Activated CD8-positive, alpha-beta memory T cell treated with anti-CD3 and anti-CD28 coated beads, Interleukin-2, amount 10 ng/mL, durations not matched to agents 7 days and 5 days (primary cell): Measurements from ENCODE around the gene PRPH2. TPM values are rescaled to one million over a fixed set of nuclear protein-coding genes. Genes with fewer than 3 reads are reported as not detected.

ENCODE experiments used
- ATAC-seq: fragments of 150-1000 bp; cut with Tn5 transposase; one replicate; pipeline ENCODE4 v1.10.0; 2021; ENCODE audit warnings: moderate library complexity
- CTCF ChIA-PET: fragments of 350-600 bp; sonication (Branson Sonifier 250); formaldehyde crosslinking; loops from one replicate; lab custom pipeline; 2021; ENCODE audit warnings: antibody characterized with exemption; lab: Charles Lee
- DNase-seq: peaks from one replicate; pipeline ENCODE4 v3.0.0-alpha.2; 2020
- H3K27ac Mint-ChIP-seq: one replicate; pipeline ENCODE4 v1.8.0; 2021; ENCODE audit warnings: mild to moderate bottlenecking, mixed read lengths
- H3K27me3 Mint-ChIP-seq: one replicate; pipeline ENCODE4 v1.8.0; 2021; ENCODE audit warnings: mixed read lengths
- H3K36me3 Mint-ChIP-seq: one replicate; pipeline ENCODE4 v1.8.0; 2021; ENCODE audit warnings: mild to moderate bottlenecking, mixed read lengths
- H3K4me1 Mint-ChIP-seq: one replicate; pipeline ENCODE4 v1.8.0; 2021; ENCODE audit warnings: mixed read lengths
- H3K4me3 Mint-ChIP-seq: one replicate; pipeline ENCODE4 v1.8.0; 2021; ENCODE audit warnings: mild to moderate bottlenecking, moderate library complexity, mixed read lengths
- H3K9me3 Mint-ChIP-seq: one replicate; pipeline ENCODE4 v1.8.0; 2022; ENCODE audit warnings: low read depth, mixed read lengths
- total RNA-seq, 2 experiments: library from RNA; stranded (reverse); gene quantifications; one replicate each; pipeline ENCODE4 v1.2.3, GENCODE V29; 2021

Gene PRPH2, protein sequence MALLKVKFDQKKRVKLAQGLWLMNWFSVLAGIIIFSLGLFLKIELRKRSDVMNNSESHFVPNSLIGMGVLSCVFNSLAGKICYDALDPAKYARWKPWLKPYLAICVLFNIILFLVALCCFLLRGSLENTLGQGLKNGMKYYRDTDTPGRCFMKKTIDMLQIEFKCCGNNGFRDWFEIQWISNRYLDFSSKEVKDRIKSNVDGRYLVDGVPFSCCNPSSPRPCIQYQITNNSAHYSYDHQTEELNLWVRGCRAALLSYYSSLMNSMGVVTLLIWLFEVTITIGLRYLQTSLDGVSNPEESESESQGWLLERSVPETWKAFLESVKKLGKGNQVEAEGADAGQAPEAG
- under 1 TPM in 1 of 2 experiments, not detected in 1; 0.07 TPM for total RNA-seq

GRCh38 chr6:42722497-42722896, at the start of gene PRPH2:
TSS of gene PRPH2 (minus strand) at chr6:42722597. CDS start at chr6:42722334, 263 bp downstream.
- Mint-ChIP-seq H3K4me3 (no peak within 1 kb of the TSS), H3K4me1 (peaks cover 17% of the 10 kb centered on the region), H3K9me3 (no peaks in the 10 kb centered on the region), H3K27me3 (peaks cover 3% of the 10 kb centered on the region), H3K27ac (no peak within 1 kb of the TSS), H3K36me3 (no peaks in the 10 kb centered on the region)
- ATAC-seq (no peak), DNase-seq (no peak)
- CTCF ChIA-PET: interaction anchor here (1.0 kb wide), 1 partner anchor 175 kb away, joined by 3 read pairs; no protein-coding TSS in a partner anchor

GRCh38 chr6:42771741-42772100, 49.3 kb upstream of the PRPH2 start:
- CTCF ChIA-PET: interaction anchor here (0.6 to 7.1 kb wide), 8 partner anchors 10 to 668 kb away, joined by 3 to 42 read pairs (median 4); partner anchors contain the start of genes BICRAL, RPL7L1 and TBCC
- peak; percentile 67 for DNase-seq
- Mint-ChIP-seq H3K27me3 (no peaks in the 10 kb centered on the region), H3K4me1 (peaks cover 55% of the 10 kb centered on the region), H3K4me3 (peak overlapping the region; percentile 56), H3K36me3 (peaks cover 7% of the 10 kb centered on the region), H3K27ac (peak overlapping the region; percentile 100), H3K9me3 (no peaks in the 10 kb centered on the region)
- ATAC-seq: peak; percentile 24

DNA sequence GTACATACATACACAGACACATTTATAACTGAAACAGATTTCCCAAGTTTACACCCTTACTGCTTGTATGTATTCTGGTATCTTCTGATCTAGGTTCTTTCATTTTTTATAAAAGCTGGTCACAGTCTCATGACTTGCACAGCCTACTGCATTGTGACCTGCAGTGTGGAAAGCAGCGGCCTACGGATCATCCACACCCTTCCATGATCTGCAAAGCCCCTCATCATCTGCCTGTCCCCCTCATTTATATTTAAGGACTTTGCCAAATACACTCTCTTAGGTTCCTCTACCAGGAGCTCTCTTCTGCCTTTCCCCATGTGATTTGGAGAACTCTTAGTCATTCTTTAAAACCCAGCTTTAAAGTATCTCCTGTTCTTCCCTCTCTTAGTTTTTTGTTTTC, 47.4 kb upstream of the PRPH2 start:
- Mint-ChIP-seq H3K36me3 (peaks cover 12% of the 10 kb centered on the region), H3K4me1 (peaks cover 44% of the 10 kb centered on the region), H3K27me3 (no peaks in the 10 kb centered on the region), H3K27ac (peak overlapping the region; percentile 61), H3K9me3 (no peaks in the 10 kb centered on the region), H3K4me3 (no peak overlapping the region)
- ATAC-seq: no peak
- CTCF ChIA-PET: interaction anchor here (1.3 to 7.1 kb wide), 3 partner anchors 12 to 44 kb away, joined by 3 to 42 read pairs (median 37); partner anchors contain the start of genes BICRAL and TBCC
- no peak for DNase-seq

GRCh38 chr6:42769051-42769450, 46.7 kb upstream of the PRPH2 start:
- DNase-seq (no peak), ATAC-seq (no peak)
- Mint-ChIP-seq H3K36me3 (peaks cover 12% of the 10 kb centered on the region), H3K27me3 (no peaks in the 10 kb centered on the region), H3K4me3 (no peak overlapping the region), H3K27ac (no peak overlapping the region), H3K4me1 (peaks cover 36% of the 10 kb centered on the region), H3K9me3 (no peaks in the 10 kb centered on the region)
- CTCF ChIA-PET: interaction anchor here (0.8 to 7.1 kb wide), 4 partner anchors 11 to 23 kb away, joined by 3 to 42 read pairs (median 22); partner anchors contain the start of genes BICRAL and TBCC

DNA sequence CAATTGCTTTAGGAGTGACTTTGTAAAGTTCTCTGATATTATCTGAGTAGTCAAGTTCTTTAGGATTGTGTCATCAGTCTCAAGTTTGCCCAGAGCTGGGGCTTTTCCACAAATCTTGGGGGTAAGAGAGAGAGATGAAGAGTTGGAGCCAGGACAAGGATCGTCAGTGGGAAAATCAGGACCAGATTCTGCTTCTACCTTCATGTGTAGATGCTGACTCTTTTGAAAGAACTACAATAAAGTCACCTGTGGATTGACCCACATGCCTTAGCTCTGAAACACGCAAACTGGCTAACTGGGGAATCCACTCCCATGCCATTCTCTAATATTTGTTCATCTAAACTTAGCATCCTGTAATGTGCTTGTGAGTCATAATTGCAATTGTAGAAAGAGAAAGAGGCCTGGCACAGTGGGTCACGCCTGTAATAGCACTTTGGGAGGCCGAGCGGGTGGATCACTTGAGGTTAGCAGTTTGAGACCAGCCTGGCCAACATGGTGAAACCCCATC, 43.8 kb upstream of the PRPH2 start:
- ATAC-seq: no peak
- DNase-seq: no peak
- CTCF ChIA-PET: no interaction called here
- no peak overlapping the region for H3K27ac Mint-ChIP-seq
- H3K27me3 Mint-ChIP-seq: no peaks in the 10 kb centered on the region
- H3K4me3 Mint-ChIP-seq: no peak overlapping the region
- no peaks in the 10 kb centered on the region for H3K9me3 Mint-ChIP-seq
- peaks cover 19% of the 10 kb centered on the region for H3K4me1 Mint-ChIP-seq
- H3K36me3 Mint-ChIP-seq: peaks cover 15% of the 10 kb centered on the region

DNA sequence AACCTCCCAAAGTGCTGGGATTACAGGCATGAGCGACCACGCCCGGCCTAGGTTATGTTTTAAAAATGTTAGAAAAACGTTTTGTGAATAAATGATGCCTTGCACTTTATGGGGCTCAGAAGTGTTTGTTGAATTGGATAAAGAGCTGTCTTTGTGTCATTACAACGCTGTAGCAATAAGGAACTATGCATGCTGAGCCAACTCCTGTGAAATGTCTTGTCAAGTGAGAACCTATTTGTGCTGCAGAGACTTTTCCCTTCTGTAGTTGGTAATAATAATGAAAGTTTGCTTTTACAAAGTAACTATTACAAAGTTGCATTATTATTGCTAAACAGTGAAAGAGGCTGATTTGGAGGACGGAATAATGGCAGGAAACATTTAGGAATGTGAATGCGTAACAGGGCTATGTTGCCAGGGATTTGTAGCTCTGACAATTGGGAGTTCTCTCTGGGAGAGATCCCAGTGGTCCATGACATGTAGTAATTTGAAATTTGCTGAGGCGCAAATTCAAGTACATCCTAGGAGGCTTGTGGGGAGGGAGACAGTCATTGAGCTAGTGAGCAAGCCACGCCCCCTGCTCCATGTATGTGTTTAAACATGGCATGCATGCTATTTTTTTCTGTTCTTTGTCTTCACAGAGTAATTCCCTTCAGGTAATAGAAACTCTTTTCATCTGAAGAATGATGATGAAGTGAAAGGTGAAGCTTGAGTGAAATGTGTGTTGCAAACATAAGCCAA, 42.7 kb upstream of the PRPH2 start:
- ATAC-seq (no peak), DNase-seq (no peak)
- CTCF ChIA-PET: interaction anchor here (1.2 kb wide), 1 partner anchor 9 kb away, joined by 3 read pairs; no protein-coding TSS in a partner anchor
- H3K27ac Mint-ChIP-seq: no peak overlapping the region
- no peak overlapping the region for H3K4me3 Mint-ChIP-seq
- H3K27me3 Mint-ChIP-seq: no peaks in the 10 kb centered on the region
- H3K4me1 Mint-ChIP-seq: peaks cover 9% of the 10 kb centered on the region
- H3K9me3 Mint-ChIP-seq: no peaks in the 10 kb centered on the region
- peaks cover 13% of the 10 kb centered on the region for H3K36me3 Mint-ChIP-seq

- no peak overlapping the region for H3K27ac Mint-ChIP-seq
- H3K9me3 Mint-ChIP-seq: no peaks in the 10 kb centered on the region
- DNase-seq: no peak
- peaks cover 6% of the 10 kb centered on the region for H3K4me1 Mint-ChIP-seq
- CTCF ChIA-PET: interaction anchor here (1.4 kb wide), 1 partner anchor 101 kb away, joined by 3 read pairs; no protein-coding TSS in a partner anchor
- no peaks in the 10 kb centered on the region for H3K27me3 Mint-ChIP-seq
- no peak overlapping the region for H3K4me3 Mint-ChIP-seq
- H3K36me3 Mint-ChIP-seq: peaks cover 13% of the 10 kb centered on the region
- ATAC-seq: no peak
These were observed 40.6 kb upstream of the PRPH2 start for GRCh38 chr6:42762950-42763349.

GRCh38 chr6:42762426-42762859, 40.0 kb upstream of the PRPH2 start:
- no peak overlapping the region for H3K4me3 Mint-ChIP-seq
- H3K27me3 Mint-ChIP-seq: no peaks in the 10 kb centered on the region
- peaks cover 6% of the 10 kb centered on the region for H3K4me1 Mint-ChIP-seq
- no peak overlapping the region for H3K27ac Mint-ChIP-seq
- DNase-seq: no peak
- H3K9me3 Mint-ChIP-seq: no peaks in the 10 kb centered on the region
- H3K36me3 Mint-ChIP-seq: peaks cover 8% of the 10 kb centered on the region
- ATAC-seq: no peak
- CTCF ChIA-PET: interaction anchor here (0.6 to 1.4 kb wide), 4 partner anchors 16 to 307 kb away, joined by 3 to 4 read pairs (median 3); no protein-coding TSS in a partner anchor

- Mint-ChIP-seq H3K9me3 (no peaks in the 10 kb centered on the region), H3K4me1 (peaks cover 6% of the 10 kb centered on the region), H3K4me3 (no peak overlapping the region), H3K27me3 (no peaks in the 10 kb centered on the region), H3K36me3 (peaks cover 8% of the 10 kb centered on the region), H3K27ac (no peak overlapping the region)
- DNase-seq (no peak), ATAC-seq (no peak)
- CTCF ChIA-PET: interaction anchor here (0.6 to 1.4 kb wide), 2 partner anchors 35 to 308 kb away, joined by 3 to 4 read pairs; no protein-coding TSS in a partner anchor
These were observed 39.1 kb upstream of the PRPH2 start for GRCh38 chr6:42761287-42762067.

DNA sequence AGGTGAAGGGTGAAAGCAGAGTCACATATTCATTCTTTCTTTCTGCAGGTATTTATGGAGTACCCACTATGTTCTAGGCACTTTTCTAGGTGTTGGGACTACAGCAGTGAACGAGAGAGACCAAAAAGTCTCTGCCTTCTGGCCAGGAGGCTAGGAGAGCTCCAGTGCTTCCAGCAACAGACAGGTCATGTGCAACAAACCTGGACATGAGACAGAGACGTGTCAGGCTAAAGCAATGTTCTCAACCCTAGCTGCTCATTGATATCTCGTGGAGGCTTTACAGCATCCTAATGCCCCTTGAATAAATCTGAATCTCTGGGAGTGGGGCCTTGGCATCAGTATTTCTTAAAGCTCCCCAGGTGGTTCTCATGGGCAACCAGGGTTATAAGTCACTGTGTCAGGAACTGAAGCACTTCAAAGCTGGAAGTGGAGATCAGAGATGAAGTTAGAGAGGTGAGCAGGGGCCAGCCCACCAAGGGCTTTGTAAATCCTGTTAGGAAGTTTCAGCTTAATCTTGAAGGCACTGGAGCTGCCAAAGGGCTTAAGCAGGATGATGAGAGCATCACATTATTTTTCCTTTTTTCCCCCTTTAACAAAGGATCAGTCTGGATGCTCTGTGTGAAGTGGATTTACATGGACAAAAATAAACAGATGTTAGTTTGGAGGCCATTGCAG, 36.5 kb upstream of the PRPH2 start:
- ATAC-seq (no peak), DNase-seq (no peak)
- H3K27me3 Mint-ChIP-seq: no peaks in the 10 kb centered on the region
- H3K27ac Mint-ChIP-seq: no peak overlapping the region
- no peak overlapping the region for H3K4me3 Mint-ChIP-seq
- peaks cover 3% of the 10 kb centered on the region for H3K36me3 Mint-ChIP-seq
- no peaks in the 10 kb centered on the region for H3K9me3 Mint-ChIP-seq
- H3K4me1 Mint-ChIP-seq: peaks cover 4% of the 10 kb centered on the region
- CTCF ChIA-PET: interaction anchor here (0.9 kb wide), 1 partner anchor 10 kb away, joined by 3 read pairs; no protein-coding TSS in a partner anchor

- ATAC-seq (no peak), DNase-seq (no peak)
- no peaks in the 10 kb centered on the region for H3K4me1 Mint-ChIP-seq
- H3K9me3 Mint-ChIP-seq: no peaks in the 10 kb centered on the region
- CTCF ChIA-PET: interaction anchor here (1.7 to 2.1 kb wide), 2 partner anchors 9 to 12 kb away, joined by 3 to 6 read pairs; no protein-coding TSS in a partner anchor
- peaks cover 4% of the 10 kb centered on the region for H3K36me3 Mint-ChIP-seq
- H3K27me3 Mint-ChIP-seq: no peaks in the 10 kb centered on the region
- no peak overlapping the region for H3K27ac Mint-ChIP-seq
- no peak overlapping the region for H3K4me3 Mint-ChIP-seq
These were observed 34.3 kb upstream of the PRPH2 start for GRCh38 chr6:42756722-42757121.

GRCh38 chr6:42754759-42755158, 32.4 kb upstream of the PRPH2 start:
- no peak overlapping the region for H3K4me3 Mint-ChIP-seq
- no peak overlapping the region for H3K27ac Mint-ChIP-seq
- no peaks in the 10 kb centered on the region for H3K27me3 Mint-ChIP-seq
- H3K4me1 Mint-ChIP-seq: peaks cover 3% of the 10 kb centered on the region
- ATAC-seq (no peak), DNase-seq (no peak)
- H3K36me3 Mint-ChIP-seq: peaks cover 4% of the 10 kb centered on the region
- no peaks in the 10 kb centered on the region for H3K9me3 Mint-ChIP-seq
- CTCF ChIA-PET: interaction anchor here (2.1 kb wide), 1 partner anchor 14 kb away, joined by 6 read pairs; no protein-coding TSS in a partner anchor
